ENCODE results near the gene MIPEP. TPM values are rescaled to one million over a fixed set of nuclear protein-coding genes. Genes with fewer than 3 reads are reported as not detected.

The MIPEP gene
- total RNA-seq, 2 experiments from 2014 or later = 3.9 to 4.8 TPM

DNA sequence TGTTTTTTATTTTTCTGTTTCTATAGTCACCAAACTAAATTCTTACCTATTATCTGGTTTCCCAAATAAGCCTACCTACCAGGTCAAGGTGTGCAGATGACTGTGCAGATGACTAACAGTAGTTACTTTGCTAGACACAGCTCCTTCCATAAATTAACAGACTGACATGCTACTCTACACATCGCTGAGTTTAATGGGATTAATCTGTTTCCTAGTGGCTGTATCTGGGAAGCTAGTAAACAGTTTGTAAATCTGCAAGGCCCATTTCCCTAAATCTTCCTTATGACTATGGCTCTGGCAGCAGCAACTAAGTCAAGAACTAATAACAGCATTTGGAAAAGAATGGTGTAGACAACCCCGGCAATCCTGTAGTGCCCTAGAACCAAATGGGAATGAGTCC lies 27.9 kb downstream of the MIPEP start:
- no peaks in the 10 kb centered on the region for H3K27me3 ChIP-seq (ENCODE audit: control insufficient read depth in 1 of 2, insufficient read depth in 2 of 2, low read length in 2 of 2)
- H3K4me3 ChIP-seq (ENCODE audit: low read length) = no peak overlapping the region
- peaks cover 2% of the 10 kb centered on the region for H3K36me3 ChIP-seq (ENCODE audit: insufficient read depth, low read length)
- no peak overlapping the region for H3K27ac Mint-ChIP-seq
- POLR2A ChIA-PET = no interaction called here
- H3K9me3 ChIP-seq (ENCODE audit: control insufficient read depth in 1 of 2, insufficient read depth in 1 of 2, low read length in 2 of 2) = no peaks in the 10 kb centered on the region
- CTCF ChIA-PET = no interaction called here
- no peak for ATAC-seq (ENCODE audit: poor library complexity)
- TF ChIP-seq, protein P1, sequence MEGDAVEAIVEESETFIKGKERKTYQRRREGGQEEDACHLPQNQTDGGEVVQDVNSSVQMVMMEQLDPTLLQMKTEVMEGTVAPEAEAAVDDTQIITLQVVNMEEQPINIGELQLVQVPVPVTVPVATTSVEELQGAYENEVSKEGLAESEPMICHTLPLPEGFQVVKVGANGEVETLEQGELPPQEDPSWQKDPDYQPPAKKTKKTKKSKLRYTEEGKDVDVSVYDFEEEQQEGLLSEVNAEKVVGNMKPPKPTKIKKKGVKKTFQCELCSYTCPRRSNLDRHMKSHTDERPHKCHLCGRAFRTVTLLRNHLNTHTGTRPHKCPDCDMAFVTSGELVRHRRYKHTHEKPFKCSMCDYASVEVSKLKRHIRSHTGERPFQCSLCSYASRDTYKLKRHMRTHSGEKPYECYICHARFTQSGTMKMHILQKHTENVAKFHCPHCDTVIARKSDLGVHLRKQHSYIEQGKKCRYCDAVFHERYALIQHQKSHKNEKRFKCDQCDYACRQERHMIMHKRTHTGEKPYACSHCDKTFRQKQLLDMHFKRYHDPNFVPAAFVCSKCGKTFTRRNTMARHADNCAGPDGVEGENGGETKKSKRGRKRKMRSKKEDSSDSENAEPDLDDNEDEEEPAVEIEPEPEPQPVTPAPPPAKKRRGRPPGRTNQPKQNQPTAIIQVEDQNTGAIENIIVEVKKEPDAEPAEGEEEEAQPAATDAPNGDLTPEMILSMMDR (IDR thresholded peaks at IDR 0.05) = no peak
- H3K27me3 Mint-ChIP-seq = no peaks in the 10 kb centered on the region
- no peak overlapping the region for H3K27ac ChIP-seq (ENCODE audit: low read depth in 1 of 2, low read length in 2 of 2)
- H3K4me1 ChIP-seq (ENCODE audit: insufficient read depth, low read length) = no peaks in the 10 kb centered on the region
- peaks cover 4% of the 10 kb centered on the region for H3K4me1 Mint-ChIP-seq (ENCODE audit: low read depth)
- no peaks in the 10 kb centered on the region for H3K9me3 Mint-ChIP-seq
- no peak overlapping the region for H3K4me3 Mint-ChIP-seq
- DNase-seq = no peak
- H3K36me3 Mint-ChIP-seq (ENCODE audit: low read depth) = peaks cover 50% of the 10 kb centered on the region
- intact Hi-C loops (cut with DNase I, micrococcal nuclease) = no loop called here

DNA sequence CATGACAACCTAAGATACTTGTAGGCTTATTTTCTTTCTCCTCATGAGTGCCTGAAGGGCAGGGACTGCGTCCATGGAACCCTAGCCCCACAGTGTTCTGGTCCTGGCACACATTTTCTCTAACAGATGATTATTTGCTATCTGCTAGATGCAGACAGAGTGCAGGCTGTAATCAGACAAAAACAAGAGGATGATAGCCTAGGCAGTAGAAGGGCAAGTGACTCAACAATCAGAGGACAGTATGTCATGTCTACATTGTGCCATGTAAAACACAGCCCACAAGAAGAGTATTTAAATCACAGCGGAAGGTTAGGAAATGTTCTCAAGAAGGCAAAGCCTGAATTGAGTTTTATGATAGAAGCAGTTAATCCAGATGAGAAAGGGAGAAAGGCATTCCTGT lies 29.3 kb downstream of the MIPEP start:
- H3K36me3 Mint-ChIP-seq (ENCODE audit: low read depth) = peaks cover 61% of the 10 kb centered on the region
- no peak for ATAC-seq (ENCODE audit: poor library complexity)
- no peaks in the 10 kb centered on the region for H3K9me3 ChIP-seq (ENCODE audit: control insufficient read depth in 1 of 2, insufficient read depth in 1 of 2, low read length in 2 of 2)

DNA sequence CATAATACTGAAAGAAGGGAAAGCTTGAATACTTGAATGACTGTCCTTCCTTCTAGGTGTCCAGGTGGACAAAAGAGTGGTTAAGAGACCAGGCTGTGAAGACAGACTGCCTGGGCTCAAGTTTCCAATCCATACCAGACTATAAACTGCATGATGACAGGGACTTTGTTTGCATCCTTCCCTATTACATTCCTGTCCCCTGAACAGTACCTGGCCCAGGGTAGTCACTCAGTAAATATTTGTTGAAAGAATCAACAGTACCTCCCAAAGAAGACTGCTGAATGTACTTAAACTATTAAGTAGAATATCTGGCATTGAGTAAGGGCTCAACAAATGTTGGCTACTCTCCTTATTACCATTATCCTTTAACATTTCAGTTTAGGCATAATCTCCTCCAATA lies 29.7 kb downstream of the MIPEP start:
- CTCF ChIA-PET = no interaction called here

More for the DNA sequence above, 29.3 kb downstream of the MIPEP start:
- intact Hi-C loops (cut with DNase I, micrococcal nuclease) = no loop called here
- Mint-ChIP-seq H3K4me1 (ENCODE audit: low read depth) (no peaks in the 10 kb centered on the region), H3K4me3 (no peak overlapping the region), H3K27ac (no peak overlapping the region), H3K27me3 (no peaks in the 10 kb centered on the region), H3K9me3 (no peaks in the 10 kb centered on the region)
- H3K4me1 ChIP-seq (ENCODE audit: insufficient read depth, low read length) = no peaks in the 10 kb centered on the region
- H3K36me3 ChIP-seq (ENCODE audit: insufficient read depth, low read length) = peaks cover 2% of the 10 kb centered on the region
- H3K27ac ChIP-seq (ENCODE audit: low read depth in 1 of 2, low read length in 2 of 2) = no peak overlapping the region
- H3K4me3 ChIP-seq (ENCODE audit: low read length) = no peak overlapping the region
- no peak for DNase-seq
- ChIA-PET POLR2A (no interaction called here), CTCF (no interaction called here)
- TF ChIP-seq, protein P1 (IDR thresholded peaks at IDR 0.05) = no peak
- H3K27me3 ChIP-seq (ENCODE audit: control insufficient read depth in 1 of 2, insufficient read depth in 2 of 2, low read length in 2 of 2) = no peaks in the 10 kb centered on the region

More for the DNA sequence above, 29.7 kb downstream of the MIPEP start:
- Histone ChIP-seq H3K36me3 (ENCODE audit: insufficient read depth, low read length) (peaks cover 2% of the 10 kb centered on the region), H3K9me3 (ENCODE audit: control insufficient read depth in 1 of 2, insufficient read depth in 1 of 2, low read length in 2 of 2) (no peaks in the 10 kb centered on the region), H3K4me3 (ENCODE audit: low read length) (no peak overlapping the region), H3K4me1 (ENCODE audit: insufficient read depth, low read length) (no peaks in the 10 kb centered on the region), H3K27me3 (ENCODE audit: control insufficient read depth in 1 of 2, insufficient read depth in 2 of 2, low read length in 2 of 2) (no peaks in the 10 kb centered on the region), H3K27ac (ENCODE audit: low read depth in 1 of 2, low read length in 2 of 2) (no peak overlapping the region)
- ATAC-seq (ENCODE audit: poor library complexity) (no peak), DNase-seq (no peak)
- no peak overlapping the region for H3K27ac Mint-ChIP-seq
- H3K36me3 Mint-ChIP-seq (ENCODE audit: low read depth) = peaks cover 61% of the 10 kb centered on the region
- no peaks in the 10 kb centered on the region for H3K9me3 Mint-ChIP-seq
- no peaks in the 10 kb centered on the region for H3K27me3 Mint-ChIP-seq
- TF ChIP-seq, protein P1 (IDR thresholded peaks at IDR 0.05) = no peak
- intact Hi-C loops (cut with DNase I, micrococcal nuclease) = no loop called here
- POLR2A ChIA-PET = no interaction called here
- H3K4me1 Mint-ChIP-seq (ENCODE audit: low read depth) = no peaks in the 10 kb centered on the region
- H3K4me3 Mint-ChIP-seq = no peak overlapping the region
